Activated CD4-positive, alpha-beta memory T cell treated with anti-CD3 and anti-CD28 coated beads, Interleukin-2, amount 10 ng/mL, durations not matched to agents 7 days and 5 days (primary cell): ENCODE results near the gene TNFSF13B. TPM values are rescaled to one million over a fixed set of nuclear protein-coding genes. Genes with fewer than 3 reads are reported as not detected.
A peak's percentile ranks its signal among the peaks of the same experiment; 100 is the strongest.

Experiments
- CTCF ChIA-PET: fragments of 350-600 bp; sonication (Branson Sonifier 250); formaldehyde crosslinking; loops from one replicate; lab custom pipeline; 2021; ENCODE audit warnings: antibody characterized with exemption, inconsistent platforms; lab: Charles Lee
- POLR2A ChIA-PET: fragments of 350-600 bp; sonication (Branson Sonifier 250); formaldehyde crosslinking; loops from one replicate; lab custom pipeline; 2021; ENCODE audit warnings: antibody characterized with exemption; lab: Charles Lee
- DNase-seq: peaks from one replicate; pipeline ENCODE4 v3.0.0-alpha.2; 2020
- H3K27ac Mint-ChIP-seq: one replicate; pipeline ENCODE4 v1.8.0; 2021; ENCODE audit warnings: mild to moderate bottlenecking, mixed read lengths
- H3K27me3 Mint-ChIP-seq: one replicate; pipeline ENCODE4 v1.8.0; 2021; ENCODE audit warnings: mixed read lengths
- H3K36me3 Mint-ChIP-seq: one replicate; pipeline ENCODE4 v1.8.0; 2021; ENCODE audit warnings: low read depth, mixed read lengths
- H3K4me1 Mint-ChIP-seq: one replicate; pipeline ENCODE4 v1.8.0; 2021; ENCODE audit warnings: mixed read lengths
- H3K4me3 Mint-ChIP-seq: one replicate; pipeline ENCODE4 v1.8.0; 2021; ENCODE audit warnings: mild to moderate bottlenecking, mixed read lengths
- H3K9me3 Mint-ChIP-seq: one replicate; pipeline ENCODE4 v1.8.0; 2021; ENCODE audit warnings: mixed read lengths
- total RNA-seq, 2 experiments: library from RNA; stranded (reverse); gene quantifications; one replicate each; pipeline ENCODE4 v1.2.3, GENCODE V29; 2021

TNFSF13B gene
- total RNA-seq, 2 experiments from 2014 or later: 12.0 to 12.4 TPM

DNA sequence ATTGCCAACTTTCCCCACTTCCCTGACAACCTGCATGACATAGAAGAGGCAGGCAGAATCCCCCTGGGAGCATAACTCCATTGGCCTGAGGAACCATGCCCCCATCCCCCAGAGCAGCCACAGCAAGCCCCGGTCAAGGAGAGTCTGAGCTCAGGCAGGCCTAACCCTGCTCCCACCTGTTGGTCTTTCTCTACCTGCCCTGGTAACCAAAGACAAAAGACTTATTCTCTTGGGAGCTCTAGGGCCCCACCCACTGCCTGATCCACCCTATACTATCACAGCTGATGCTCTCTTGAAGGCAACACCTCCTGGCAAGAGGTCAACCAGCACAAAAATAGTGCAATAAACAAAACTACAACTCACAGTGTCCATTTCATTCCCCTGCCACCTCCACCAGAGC, 59.3 kb downstream of the TNFSF13B start:
- H3K36me3 Mint-ChIP-seq: no peaks in the 10 kb centered on the region
- no peak for DNase-seq
- H3K27me3 Mint-ChIP-seq: no peaks in the 10 kb centered on the region
- H3K4me3 Mint-ChIP-seq: no peak overlapping the region
- H3K4me1 Mint-ChIP-seq: peaks cover 12% of the 10 kb centered on the region
- H3K9me3 Mint-ChIP-seq: no peaks in the 10 kb centered on the region
- ChIA-PET POLR2A (no interaction called here), CTCF (interaction anchor here (1.2 kb wide), 1 partner anchor 179 kb away, joined by 3 read pairs; no protein-coding TSS in a partner anchor)
- no peak overlapping the region for H3K27ac Mint-ChIP-seq

DNA sequence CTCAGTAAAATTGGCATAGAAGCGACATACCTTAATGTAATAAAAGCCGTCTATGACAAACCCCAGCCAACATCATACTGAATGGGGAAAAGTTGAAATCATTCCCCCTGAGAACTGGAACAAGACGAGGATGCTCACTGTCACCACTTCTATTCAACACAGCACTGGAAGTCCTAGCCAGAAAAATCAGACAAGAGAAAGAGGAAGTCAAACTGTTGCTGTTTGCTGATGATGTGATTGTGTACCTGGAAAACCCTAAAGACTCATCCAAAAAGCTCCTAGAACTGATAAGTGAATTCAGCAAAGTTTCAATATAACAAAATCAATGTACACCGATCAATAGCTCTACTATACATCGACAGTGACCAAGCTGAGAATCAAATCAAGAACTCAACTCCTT, 63.3 kb downstream of the TNFSF13B start:
- H3K27ac Mint-ChIP-seq: no peak overlapping the region
- H3K4me3 Mint-ChIP-seq: no peak overlapping the region
- H3K4me1 Mint-ChIP-seq: no peaks in the 10 kb centered on the region
- DNase-seq: no peak
- no peaks in the 10 kb centered on the region for H3K9me3 Mint-ChIP-seq
- H3K27me3 Mint-ChIP-seq: peaks cover 6% of the 10 kb centered on the region
- H3K36me3 Mint-ChIP-seq: no peaks in the 10 kb centered on the region
- ChIA-PET POLR2A (no interaction called here), CTCF (no interaction called here)

DNA sequence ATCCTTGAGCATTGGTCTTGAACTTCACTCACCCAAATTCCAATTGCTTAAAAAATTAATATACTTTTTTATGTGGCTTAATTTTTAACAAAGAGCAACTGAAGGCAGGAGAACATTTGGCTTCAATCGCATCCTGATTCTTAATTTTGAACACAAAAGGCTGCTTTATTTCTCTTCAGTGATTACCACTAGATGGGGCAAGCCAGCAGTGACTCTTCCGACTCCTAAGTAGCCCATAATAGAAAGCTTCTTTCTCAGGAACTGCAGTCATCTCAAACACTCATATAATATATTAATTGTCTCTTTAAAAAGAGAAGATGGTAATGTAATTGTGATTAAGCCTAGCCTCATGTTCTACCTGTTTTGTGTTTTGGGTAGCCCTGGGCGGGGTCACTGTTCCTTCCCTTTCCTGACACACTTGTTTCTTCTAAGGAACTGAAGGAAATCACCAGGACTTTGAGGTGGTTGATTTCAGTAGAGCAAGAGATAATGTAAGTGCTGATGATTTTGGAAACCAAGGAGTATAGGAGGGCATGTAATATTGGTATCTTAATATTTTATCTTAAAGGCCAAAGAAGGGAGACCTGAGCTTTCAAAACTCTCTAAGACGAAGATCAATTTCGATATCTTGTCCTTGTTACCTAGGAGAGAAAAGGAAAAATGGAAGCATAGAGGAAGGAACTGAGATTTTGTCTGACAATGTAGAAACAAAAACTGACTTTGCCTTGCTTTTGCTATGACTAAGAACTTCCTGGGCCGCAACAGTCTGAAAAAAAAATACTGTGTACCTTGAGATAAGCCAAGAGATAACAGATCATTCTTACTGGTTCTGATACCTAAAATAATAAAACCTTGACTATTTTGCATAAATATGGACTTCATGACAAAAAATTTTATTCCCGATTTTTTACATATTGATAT, 73.1 kb downstream of the TNFSF13B start:
- Mint-ChIP-seq H3K9me3 (no peaks in the 10 kb centered on the region), H3K27ac (peak overlapping the region; percentile 74), H3K36me3 (no peaks in the 10 kb centered on the region), H3K4me3 (peak overlapping the region; percentile 51), H3K4me1 (peaks cover 52% of the 10 kb centered on the region), H3K27me3 (no peaks in the 10 kb centered on the region)
- DNase-seq: peak; percentile 30
- CTCF ChIA-PET: interaction anchor here (0.5 to 2.2 kb wide), 8 partner anchors 10 to 573 kb away, joined by 3 to 11 read pairs (median 3); no protein-coding TSS in a partner anchor
- POLR2A ChIA-PET: interaction anchor here (0.7 to 1.3 kb wide), 2 partner anchors 19 to 555 kb away, joined by 3 read pairs; no protein-coding TSS in a partner anchor

- Mint-ChIP-seq H3K4me1 (peaks cover 54% of the 10 kb centered on the region), H3K27ac (no peak overlapping the region), H3K4me3 (no peak overlapping the region), H3K36me3 (no peaks in the 10 kb centered on the region), H3K27me3 (no peaks in the 10 kb centered on the region), H3K9me3 (no peaks in the 10 kb centered on the region)
- no peak for DNase-seq
- ChIA-PET POLR2A (no interaction called here), CTCF (interaction anchor here (1.8 kb wide), 1 partner anchor 553 kb away, joined by 4 read pairs; no protein-coding TSS in a partner anchor)
Measured at GRCh38 chr13:108345016-108345415, 75.5 kb downstream of the TNFSF13B start.

DNA sequence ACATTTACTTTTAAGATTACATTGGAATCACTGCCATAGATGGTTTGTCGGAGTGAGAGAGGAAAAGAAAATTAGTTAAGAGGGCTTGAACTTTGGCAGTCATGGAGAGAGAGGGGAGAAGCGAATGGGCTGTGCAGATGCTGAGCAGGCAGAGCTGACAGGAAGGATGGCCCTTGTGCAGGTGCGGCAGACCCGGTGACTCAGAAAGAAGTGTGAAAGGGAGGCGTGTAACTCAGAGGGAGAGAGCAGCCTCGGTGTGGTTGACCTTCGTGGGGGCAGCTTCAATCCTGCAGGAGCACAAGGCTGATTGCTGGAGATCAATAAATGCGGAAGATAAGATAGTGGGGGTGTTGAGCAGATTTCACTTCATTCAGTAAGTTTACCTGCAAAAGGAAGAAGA, 76.9 kb downstream of the TNFSF13B start:
- ChIA-PET CTCF (interaction anchor here (1.8 kb wide), 1 partner anchor 551 kb away, joined by 4 read pairs; no protein-coding TSS in a partner anchor), POLR2A (no interaction called here)

GRCh38 chr13:108349269-108349668, 79.8 kb downstream of the TNFSF13B start:
- Mint-ChIP-seq H3K4me3 (no peak overlapping the region), H3K27me3 (no peaks in the 10 kb centered on the region), H3K4me1 (peaks cover 24% of the 10 kb centered on the region), H3K27ac (no peak overlapping the region), H3K9me3 (no peaks in the 10 kb centered on the region), H3K36me3 (no peaks in the 10 kb centered on the region)
- no peak for DNase-seq
- CTCF ChIA-PET: no interaction called here
- POLR2A ChIA-PET: no interaction called here

More for the DNA sequence above, 76.9 kb downstream of the TNFSF13B start:
- Mint-ChIP-seq H3K4me3 (no peak overlapping the region), H3K9me3 (no peaks in the 10 kb centered on the region), H3K27ac (no peak overlapping the region), H3K4me1 (peaks cover 51% of the 10 kb centered on the region), H3K36me3 (no peaks in the 10 kb centered on the region), H3K27me3 (no peaks in the 10 kb centered on the region)
- peak; percentile 58 for DNase-seq

DNA sequence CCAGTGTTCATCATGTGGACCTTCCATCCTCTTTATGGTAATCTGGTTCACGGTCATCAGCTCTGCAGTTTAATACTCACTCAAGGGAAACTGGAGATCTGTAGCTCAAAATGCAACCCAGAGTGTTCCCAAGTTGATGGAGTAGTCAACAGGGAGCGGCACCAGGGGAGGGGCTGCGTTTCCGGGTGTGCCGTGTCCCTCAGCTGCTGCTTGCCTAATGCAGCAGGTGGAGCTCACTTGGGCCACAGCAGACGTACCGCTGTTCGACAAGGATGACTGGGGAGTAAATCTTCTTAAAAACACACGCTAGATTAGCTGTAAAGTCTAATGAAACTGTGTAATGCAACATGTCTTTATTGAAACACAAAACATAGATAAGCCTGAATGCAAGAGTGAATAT, 81.1 kb downstream of the TNFSF13B start:
- peaks cover 17% of the 10 kb centered on the region for H3K4me1 Mint-ChIP-seq
- H3K4me3 Mint-ChIP-seq: no peak overlapping the region
- no peak overlapping the region for H3K27ac Mint-ChIP-seq
- CTCF ChIA-PET: interaction anchor here (0.7 kb wide), 1 partner anchor 19 kb away, joined by 4 read pairs; no protein-coding TSS in a partner anchor
- POLR2A ChIA-PET: no interaction called here
- H3K27me3 Mint-ChIP-seq: no peaks in the 10 kb centered on the region
- H3K36me3 Mint-ChIP-seq: no peaks in the 10 kb centered on the region
- H3K9me3 Mint-ChIP-seq: no peaks in the 10 kb centered on the region
- no peak for DNase-seq

DNA sequence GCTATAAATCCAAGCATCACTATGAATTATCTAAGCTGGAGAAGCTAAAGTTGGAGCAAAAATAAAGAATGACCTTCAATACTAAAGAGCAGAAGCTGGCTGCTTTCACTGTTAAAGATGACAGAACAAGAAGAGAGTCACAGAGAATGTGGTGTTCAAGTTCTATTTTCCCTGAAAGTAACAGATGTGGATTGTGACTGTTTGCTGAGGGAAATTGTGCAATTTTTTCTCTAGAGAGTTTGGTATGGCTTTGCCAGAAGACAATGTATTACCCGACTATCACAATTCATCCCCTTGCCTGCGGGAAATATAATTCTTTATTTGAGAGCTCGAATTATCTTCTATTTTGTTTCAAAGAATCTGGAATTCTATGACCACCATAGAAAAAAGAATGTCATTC, 83.1 kb downstream of the TNFSF13B start:
- H3K4me3 Mint-ChIP-seq: no peak overlapping the region
- no peaks in the 10 kb centered on the region for H3K9me3 Mint-ChIP-seq
- no peak for DNase-seq
- ChIA-PET CTCF (interaction anchor here (1.6 kb wide), 1 partner anchor 10 kb away, joined by 5 read pairs; no protein-coding TSS in a partner anchor), POLR2A (no interaction called here)
- H3K27ac Mint-ChIP-seq: no peak overlapping the region
- H3K4me1 Mint-ChIP-seq: peaks cover 3% of the 10 kb centered on the region
- H3K27me3 Mint-ChIP-seq: no peaks in the 10 kb centered on the region
- no peaks in the 10 kb centered on the region for H3K36me3 Mint-ChIP-seq

- H3K27ac Mint-ChIP-seq: no peak overlapping the region
- H3K4me1 Mint-ChIP-seq: no peaks in the 10 kb centered on the region
- ChIA-PET POLR2A (no interaction called here), CTCF (no interaction called here)
- DNase-seq: no peak
- no peaks in the 10 kb centered on the region for H3K9me3 Mint-ChIP-seq
- no peak overlapping the region for H3K4me3 Mint-ChIP-seq
- no peaks in the 10 kb centered on the region for H3K36me3 Mint-ChIP-seq
- H3K27me3 Mint-ChIP-seq: no peaks in the 10 kb centered on the region
Measured at GRCh38 chr13:108357228-108357627, 87.7 kb downstream of the TNFSF13B start.

Other genes starting within 250 kb of the TNFSF13B start
- 10 to 100 TPM; 11.4 to 11.7 TPM for gene LIG4, start 54.2 kb upstream of the TNFSF13B start, total RNA-seq
- 10 to 100 TPM; 10.2 to 10.8 TPM for gene ABHD13, start 51.3 kb upstream of the TNFSF13B start, total RNA-seq